GM21723 (cell line): ENCODE results near the gene HOXA1.

Source experiments
- ATAC-seq: cut with Tn5 transposase; IDR thresholded peaks from one replicate; pipeline ENCODE4 v1.9.1; 2021; ENCODE audit warnings: mild to moderate bottlenecking, moderate library complexity; ENCODE audit not compliant: unreplicated experiment

Gene HOXA1

GRCh38 chr7:27106181-27106900 lies 10.5 kb upstream of the HOXA1 start:
- no peak for ATAC-seq

- ATAC-seq = no peak
Observed at GRCh38 chr7:27105301-27106031, 9.7 kb upstream of the HOXA1 start.

GRCh38 chr7:27104341-27105058 lies 8.7 kb upstream of the HOXA1 start:
- ATAC-seq = no peak

DNA sequence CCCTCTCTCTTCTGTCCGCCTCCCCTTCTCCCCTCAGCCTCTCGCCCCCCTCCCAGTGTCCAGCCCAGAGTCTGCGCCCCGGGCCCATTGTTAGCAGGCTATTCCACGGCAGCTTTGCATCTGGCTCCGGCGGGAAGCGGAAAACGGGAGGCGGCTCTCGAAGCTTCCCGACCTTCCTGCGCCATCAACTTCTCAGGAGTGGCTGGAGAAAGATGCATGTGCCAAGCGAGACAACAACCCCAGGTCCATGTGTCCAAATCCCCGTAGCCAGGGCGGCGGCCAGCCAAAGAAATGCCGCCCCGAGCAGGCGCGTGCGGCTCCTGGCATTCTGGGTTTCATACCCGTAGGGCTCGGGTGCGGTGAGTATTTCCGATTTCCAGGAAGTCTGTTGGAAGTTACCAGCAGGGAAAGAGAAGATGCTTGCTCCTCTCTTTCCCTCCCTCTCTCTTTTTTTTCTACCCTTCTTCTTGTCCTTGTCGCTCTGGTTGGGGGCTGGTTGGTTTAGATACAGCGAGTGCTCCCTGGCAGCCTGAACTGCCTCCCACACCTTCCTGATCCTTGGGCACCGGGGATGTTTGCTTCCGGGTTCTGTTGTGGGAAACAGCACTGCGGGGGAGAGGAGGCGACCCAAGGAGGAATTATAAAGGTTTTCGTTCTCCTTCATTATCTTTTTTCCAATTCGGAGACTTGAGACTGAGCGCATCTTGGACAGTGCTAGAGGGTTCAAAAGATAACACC lies 7.9 kb upstream of the HOXA1 start:
- ATAC-seq = no peak

DNA sequence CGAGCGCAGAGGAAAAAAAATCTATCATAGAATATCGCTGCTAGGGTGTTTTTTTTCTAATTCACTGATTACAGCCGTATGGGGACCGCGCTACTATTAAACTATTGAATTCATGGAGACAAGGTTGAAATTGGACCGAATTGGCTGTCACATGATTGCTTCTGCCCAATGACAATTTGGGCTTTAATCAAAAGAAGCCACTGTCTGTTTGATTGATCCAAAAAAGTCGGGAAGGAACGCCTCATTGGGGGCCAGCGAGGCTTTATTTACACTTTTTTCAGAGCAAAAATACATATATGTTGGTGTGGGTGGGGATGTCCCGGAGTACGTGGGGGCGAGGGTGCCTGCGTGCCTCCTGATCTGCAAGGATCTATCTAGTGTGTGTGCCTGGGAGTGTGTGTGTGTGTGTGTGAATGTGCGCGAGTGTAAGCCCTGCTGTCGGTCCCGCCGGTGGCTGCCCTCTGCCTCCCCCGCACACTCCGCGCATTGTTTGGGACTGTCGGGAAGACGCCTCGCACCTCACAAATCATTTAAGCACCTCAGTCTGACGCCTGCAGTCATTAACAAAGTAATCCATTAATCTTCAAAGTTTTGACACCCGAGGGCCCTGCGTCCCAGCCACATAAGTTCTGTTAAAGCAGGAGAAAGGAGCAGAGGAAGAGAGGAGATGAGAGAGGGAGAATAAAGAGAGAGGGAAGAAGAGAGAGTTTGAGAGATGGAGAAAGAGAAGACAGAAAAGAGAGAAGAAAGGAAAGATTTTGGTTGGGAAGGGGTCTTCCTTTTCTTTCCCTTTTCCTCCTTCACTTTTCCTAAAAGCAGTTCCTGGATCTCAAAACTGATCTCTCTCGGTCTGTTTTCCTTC lies 7.0 kb upstream of the HOXA1 start, which contains the start of gene HOXA2:
TSS of gene HOXA2 (minus strand) at position 103 of the 862 bp plus-strand sequence. CDS start 183 bp downstream, outside the sequence.
- ATAC-seq = no peak

- no peak for ATAC-seq
Observed at GRCh38 chr7:27101957-27102580, 6.3 kb upstream of the HOXA1 start.

- no peak for ATAC-seq
Observed at GRCh38 chr7:27101171-27101956, 5.6 kb upstream of the HOXA1 start.

DNA sequence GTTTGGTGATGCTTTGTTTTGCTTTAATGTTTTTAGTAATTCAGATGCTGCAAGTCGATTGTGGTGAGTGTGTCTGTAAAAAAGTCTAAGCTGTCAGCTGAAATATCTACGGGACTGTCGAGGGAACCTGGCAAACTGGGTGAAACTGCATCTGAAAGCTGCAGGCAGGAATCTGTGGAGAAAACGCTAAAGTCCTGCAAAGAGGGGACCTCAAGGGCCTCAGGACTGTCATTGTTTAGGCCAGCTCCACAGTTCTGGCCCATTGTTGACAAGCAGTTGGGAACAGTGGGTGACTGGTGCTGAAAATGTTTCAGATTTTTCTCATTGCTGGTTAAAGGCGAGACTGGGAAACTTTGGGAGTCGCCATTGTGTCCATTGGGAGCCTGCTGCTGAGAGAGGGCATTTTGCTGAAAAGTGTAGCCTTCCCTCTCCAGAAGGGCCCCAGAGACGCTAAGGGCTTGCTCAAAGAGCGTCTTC lies 4.9 kb upstream of the HOXA1 start:
- no peak for ATAC-seq

GRCh38 chr7:27099453-27100370 lies 3.9 kb upstream of the HOXA1 start:
- ATAC-seq = no peak

DNA sequence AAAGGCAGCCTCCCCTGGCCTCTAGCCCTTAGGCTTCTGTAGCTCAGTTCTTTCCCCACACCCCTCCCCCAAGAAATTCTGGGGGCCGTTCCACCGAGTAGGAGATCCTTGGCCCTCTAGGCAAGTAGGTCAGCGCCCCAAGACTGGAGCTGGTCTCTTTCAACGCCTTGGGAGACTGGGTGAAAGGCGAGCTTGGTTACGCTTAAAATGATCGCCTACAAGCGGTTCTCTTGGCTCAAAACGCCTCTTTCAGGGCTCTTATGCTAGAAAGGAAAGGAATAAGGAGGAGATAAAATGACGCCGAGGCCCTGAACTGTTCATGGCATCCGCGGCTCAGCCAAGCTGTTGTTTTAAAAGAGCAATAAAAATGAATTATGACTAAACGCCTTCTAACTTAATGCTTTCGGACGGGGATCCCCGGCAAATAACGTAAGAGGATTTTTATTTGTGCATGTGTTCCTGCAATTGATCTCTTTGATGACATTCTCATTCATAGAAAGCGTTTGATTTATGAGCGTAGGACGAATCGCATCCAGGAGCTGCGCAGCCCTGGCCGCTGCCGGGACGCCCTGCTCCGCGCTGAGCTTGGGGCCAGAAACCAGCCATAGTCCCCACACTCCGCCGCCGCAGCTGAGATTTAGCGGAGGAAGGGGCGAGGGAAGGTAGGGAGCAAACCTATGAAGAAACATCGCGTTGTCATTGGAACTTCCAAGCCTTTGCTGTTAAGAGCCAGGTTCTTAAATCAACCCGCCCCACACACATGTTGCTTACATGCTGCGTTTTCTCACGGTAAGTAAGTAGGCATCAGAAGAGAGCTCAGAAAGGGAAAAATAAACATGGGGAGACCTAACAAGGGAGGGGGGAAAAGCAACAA lies 3.0 kb upstream of the HOXA1 start:
- ATAC-seq = no peak

DNA sequence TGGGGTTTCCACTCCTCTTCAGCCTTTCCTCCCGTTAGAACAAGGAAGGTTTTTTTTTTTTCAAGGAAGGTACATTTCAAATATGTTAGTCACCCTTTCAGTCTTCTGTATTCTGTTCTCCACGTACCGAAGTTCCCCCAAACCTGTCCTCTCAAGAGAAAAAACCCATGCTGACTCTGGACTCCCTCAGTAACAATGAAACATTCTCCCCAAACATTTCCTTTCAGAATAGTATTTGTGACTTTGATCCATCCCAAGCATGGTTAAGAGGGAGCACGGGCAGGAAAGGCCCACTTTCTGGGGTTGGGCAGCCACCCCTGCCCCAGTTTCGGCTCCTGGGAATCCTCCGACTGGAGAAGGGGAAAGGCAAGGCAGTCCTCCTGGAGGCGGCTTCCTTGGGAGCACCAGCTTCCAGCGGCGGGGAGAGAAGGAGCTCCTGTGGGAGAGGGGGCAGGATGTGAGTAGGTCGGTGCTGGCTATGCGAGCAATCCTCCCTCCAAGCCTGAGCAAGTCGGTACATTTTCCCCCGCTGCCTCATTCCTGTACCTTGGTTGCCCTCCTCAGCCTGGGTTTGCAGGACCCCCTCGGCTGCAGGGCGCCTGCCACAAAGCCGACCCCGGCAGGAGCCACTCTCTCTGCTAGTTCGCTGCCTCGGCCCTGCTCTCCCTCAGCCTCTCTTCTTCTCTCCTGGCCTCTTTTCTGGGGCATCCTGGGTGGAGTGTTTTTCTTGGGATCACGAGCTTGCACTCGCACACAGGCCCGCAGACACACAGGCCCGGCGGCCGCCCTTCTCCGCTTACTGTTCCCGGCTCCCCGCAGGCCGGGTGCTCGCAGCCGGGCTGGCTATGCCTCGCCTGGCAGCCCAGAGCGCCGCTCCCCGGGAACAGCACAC lies 2.1 kb upstream of the HOXA1 start:
- no peak for ATAC-seq

GRCh38 chr7:27096768-27097514 lies 1.1 kb upstream of the HOXA1 start:
- no peak for ATAC-seq

DNA sequence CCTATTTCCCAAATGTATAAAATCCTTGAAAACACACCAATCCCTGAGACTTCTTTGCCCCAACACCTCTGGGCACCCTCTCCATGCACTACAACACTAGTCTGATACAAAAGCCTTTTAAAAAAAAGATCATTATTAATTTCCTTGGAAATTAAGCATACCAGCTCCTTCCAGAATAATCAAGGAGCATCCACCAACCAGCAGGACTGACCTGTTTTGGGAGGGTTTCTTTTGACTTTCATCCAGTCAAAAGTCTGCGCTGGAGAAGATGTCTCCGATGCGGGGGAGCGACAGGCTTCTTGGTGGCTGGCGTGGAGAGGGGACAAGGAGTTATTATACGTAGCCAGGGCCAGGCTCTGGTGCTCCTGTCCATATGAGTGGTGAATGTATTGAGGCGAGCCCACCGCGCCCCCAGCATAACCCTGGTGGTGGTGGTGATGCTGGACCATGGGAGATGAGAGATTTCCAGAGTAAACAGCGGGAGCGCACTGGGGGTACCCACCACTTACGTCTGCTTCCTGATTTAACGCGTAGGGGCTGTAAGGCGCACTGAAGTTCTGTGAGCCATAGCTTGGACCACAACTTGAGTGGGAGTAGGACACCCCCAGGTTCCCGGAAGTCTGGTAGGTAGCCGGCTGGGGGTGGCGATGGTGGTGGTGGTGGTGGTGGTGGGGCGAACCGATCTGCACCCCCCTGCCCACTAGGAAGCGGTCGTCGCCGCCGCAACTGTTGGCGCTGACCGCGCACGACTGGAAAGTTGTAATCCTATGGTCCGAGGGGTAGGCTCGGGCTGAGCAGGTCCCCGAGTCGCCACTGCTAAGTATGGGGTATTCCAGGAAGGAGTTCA lies 527 bp downstream of the HOXA1 start:
- ATAC-seq = no peak
